ENCODE data around the gene ADAMTSL2.

Gene ADAMTSL2

DNA sequence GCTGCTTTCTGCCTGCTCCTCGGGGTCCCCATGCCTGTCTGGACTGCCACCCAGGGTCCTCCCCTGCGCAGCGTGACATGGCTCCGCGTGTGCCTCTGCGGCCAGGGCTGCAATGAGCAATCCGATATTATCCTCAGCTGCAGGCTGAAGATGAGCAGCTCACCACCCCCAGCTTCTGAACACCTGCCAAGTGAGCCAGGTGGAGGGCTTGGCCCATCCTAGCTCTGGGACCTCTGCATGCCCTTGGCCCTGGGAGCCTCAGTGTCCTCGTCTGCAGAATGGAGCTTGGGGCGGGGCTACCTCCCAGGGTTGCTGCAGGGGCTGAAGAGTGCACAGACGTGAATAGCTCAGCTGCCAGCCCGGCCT is 5.6 kb upstream of the ADAMTSL2 start:
- Histone ChIP-seq H3K4me2 (ENCODE audit: low read depth, low read length, poor library complexity, severe bottlenecking) (no peak overlapping the region), H3F3A (ENCODE audit: insufficient read depth) (no peaks in the 10 kb centered on the region), H3K27me3 (ENCODE audit: low read length) (no peaks in the 10 kb centered on the region), H3K9me2 (replicated peaks; ENCODE audit: insufficient read depth, low read length) (no peaks in the 10 kb centered on the region), H3K4me3 (ENCODE audit: insufficient read depth, low read length, poor library complexity, severe bottlenecking) (no peak overlapping the region), H2AFZ (ENCODE audit: low read depth, low read length, severe bottlenecking) (no peak overlapping the region), H3K79me2 (ENCODE audit: insufficient read depth, low read length) (no peaks in the 10 kb centered on the region), H4K20me1 (ENCODE audit: low read depth, low read length) (no peaks in the 10 kb centered on the region), H3K27ac (ENCODE audit: low read depth, low read length) (no peak overlapping the region), H3K9ac (ENCODE audit: low read length) (no peak overlapping the region), H3K36me3 (ENCODE audit: low read length) (no peaks in the 10 kb centered on the region), H3K9me3 (ENCODE audit: insufficient read depth, low read length) (no peaks in the 10 kb centered on the region)
- TF ChIP-seq, protein P1, sequence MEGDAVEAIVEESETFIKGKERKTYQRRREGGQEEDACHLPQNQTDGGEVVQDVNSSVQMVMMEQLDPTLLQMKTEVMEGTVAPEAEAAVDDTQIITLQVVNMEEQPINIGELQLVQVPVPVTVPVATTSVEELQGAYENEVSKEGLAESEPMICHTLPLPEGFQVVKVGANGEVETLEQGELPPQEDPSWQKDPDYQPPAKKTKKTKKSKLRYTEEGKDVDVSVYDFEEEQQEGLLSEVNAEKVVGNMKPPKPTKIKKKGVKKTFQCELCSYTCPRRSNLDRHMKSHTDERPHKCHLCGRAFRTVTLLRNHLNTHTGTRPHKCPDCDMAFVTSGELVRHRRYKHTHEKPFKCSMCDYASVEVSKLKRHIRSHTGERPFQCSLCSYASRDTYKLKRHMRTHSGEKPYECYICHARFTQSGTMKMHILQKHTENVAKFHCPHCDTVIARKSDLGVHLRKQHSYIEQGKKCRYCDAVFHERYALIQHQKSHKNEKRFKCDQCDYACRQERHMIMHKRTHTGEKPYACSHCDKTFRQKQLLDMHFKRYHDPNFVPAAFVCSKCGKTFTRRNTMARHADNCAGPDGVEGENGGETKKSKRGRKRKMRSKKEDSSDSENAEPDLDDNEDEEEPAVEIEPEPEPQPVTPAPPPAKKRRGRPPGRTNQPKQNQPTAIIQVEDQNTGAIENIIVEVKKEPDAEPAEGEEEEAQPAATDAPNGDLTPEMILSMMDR (IDR thresholded peaks at IDR 0.05; ENCODE audit: insufficient read depth, low read length, poor library complexity, severe bottlenecking), result no peak
- no peak for TF ChIP-seq EZH2phosphoT487 (conservative IDR thresholded peaks at IDR 0.05; ENCODE audit: low read length)

DNA sequence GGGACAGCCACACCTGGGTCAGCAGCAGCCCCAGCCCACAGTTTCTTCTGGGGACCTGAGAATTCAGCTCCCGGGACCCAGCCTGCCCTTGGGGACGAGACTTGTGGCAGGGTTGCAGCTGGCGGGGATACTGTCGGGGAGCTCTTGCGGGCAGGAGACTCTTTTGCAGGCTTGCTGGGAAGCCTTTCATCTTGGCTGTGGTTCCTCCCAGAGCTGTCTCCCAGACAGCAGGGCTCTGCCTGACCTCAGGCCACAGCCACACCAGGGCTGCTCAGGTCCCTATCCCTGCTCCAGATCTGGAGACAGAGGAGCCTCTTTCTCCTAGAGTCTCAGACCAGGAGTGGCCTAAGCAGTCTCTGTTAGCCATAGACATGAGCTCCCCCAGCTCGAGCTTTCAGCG is 5.0 kb upstream of the ADAMTSL2 start:
- no peaks in the 10 kb centered on the region for H4K20me1 ChIP-seq (ENCODE audit: low read depth, low read length)
- H3K9ac ChIP-seq (ENCODE audit: low read length), result no peak overlapping the region
- TF ChIP-seq EZH2phosphoT487 (conservative IDR thresholded peaks at IDR 0.05; ENCODE audit: low read length), result no peak
- TF ChIP-seq, protein P1 (IDR thresholded peaks at IDR 0.05; ENCODE audit: insufficient read depth, low read length, poor library complexity, severe bottlenecking), result no peak
- no peaks in the 10 kb centered on the region for H3K9me3 ChIP-seq (ENCODE audit: insufficient read depth, low read length)
- no peaks in the 10 kb centered on the region for H3K36me3 ChIP-seq (ENCODE audit: low read length)
- no peaks in the 10 kb centered on the region for H3K79me2 ChIP-seq (ENCODE audit: insufficient read depth, low read length)
- no peak overlapping the region for H3K4me2 ChIP-seq (ENCODE audit: low read depth, low read length, poor library complexity, severe bottlenecking)
- no peak overlapping the region for H3K4me3 ChIP-seq (ENCODE audit: insufficient read depth, low read length, poor library complexity, severe bottlenecking)
- H3F3A ChIP-seq (ENCODE audit: insufficient read depth), result no peaks in the 10 kb centered on the region
- H3K27me3 ChIP-seq (ENCODE audit: low read length), result no peaks in the 10 kb centered on the region
- no peak overlapping the region for H2AFZ ChIP-seq (ENCODE audit: low read depth, low read length, severe bottlenecking)
- no peaks in the 10 kb centered on the region for H3K9me2 ChIP-seq (replicated peaks; ENCODE audit: insufficient read depth, low read length)
- no peak overlapping the region for H3K27ac ChIP-seq (ENCODE audit: low read depth, low read length)

DNA sequence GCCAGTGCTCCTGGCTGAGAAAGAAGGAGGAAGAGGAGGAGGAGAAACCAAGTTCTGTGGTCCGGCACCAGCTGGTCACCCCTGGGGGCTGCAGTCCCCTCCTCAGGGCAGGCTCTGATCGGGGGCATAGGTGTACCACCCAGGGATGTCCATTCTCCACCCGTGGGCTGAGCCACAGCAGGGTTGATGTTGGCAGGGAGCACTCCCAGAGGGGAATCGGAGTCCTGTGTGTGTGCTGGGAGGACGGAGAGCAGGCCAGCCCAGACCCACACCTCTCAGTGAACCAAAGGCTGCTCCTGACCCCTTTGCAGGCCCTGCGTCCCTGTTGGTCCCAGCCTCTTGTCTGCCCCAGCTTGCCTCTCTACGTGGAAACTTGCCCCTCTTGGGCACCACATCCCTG is 4.6 kb upstream of the ADAMTSL2 start:
- no peak overlapping the region for H3K4me3 ChIP-seq (ENCODE audit: insufficient read depth, low read length, poor library complexity, severe bottlenecking)
- no peaks in the 10 kb centered on the region for H3K9me2 ChIP-seq (replicated peaks; ENCODE audit: insufficient read depth, low read length)
- H2AFZ ChIP-seq (ENCODE audit: low read depth, low read length, severe bottlenecking), result no peak overlapping the region
- no peak overlapping the region for H3K9ac ChIP-seq (ENCODE audit: low read length)
- H3F3A ChIP-seq (ENCODE audit: insufficient read depth), result no peaks in the 10 kb centered on the region
- H4K20me1 ChIP-seq (ENCODE audit: low read depth, low read length), result no peaks in the 10 kb centered on the region
- H3K9me3 ChIP-seq (ENCODE audit: insufficient read depth, low read length), result no peaks in the 10 kb centered on the region
- no peak overlapping the region for H3K27ac ChIP-seq (ENCODE audit: low read depth, low read length)
- no peaks in the 10 kb centered on the region for H3K36me3 ChIP-seq (ENCODE audit: low read length)
- no peak overlapping the region for H3K4me2 ChIP-seq (ENCODE audit: low read depth, low read length, poor library complexity, severe bottlenecking)
- no peaks in the 10 kb centered on the region for H3K27me3 ChIP-seq (ENCODE audit: low read length)
- TF ChIP-seq EZH2phosphoT487 (conservative IDR thresholded peaks at IDR 0.05; ENCODE audit: low read length), result no peak
- no peaks in the 10 kb centered on the region for H3K79me2 ChIP-seq (ENCODE audit: insufficient read depth, low read length)

DNA sequence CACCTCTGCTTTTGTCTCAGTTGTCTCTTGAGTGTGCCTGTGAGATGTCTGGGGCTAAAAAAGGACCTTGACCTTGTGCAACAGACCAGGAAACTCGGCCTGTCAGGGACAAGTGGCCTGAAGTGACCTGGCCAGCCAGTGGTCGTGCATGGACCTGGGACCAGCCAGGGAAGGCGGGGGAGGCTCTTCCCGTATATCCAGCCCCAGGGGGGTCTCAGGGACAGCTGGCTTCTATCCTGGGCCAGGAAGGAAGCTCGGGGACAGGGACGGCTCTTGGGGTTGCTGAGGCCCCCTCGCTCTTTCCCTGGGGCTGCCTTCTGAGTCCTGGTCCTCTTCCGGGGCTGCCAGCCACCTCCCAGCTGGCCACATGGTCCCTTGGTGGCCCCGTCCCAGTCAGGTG is 3.2 kb upstream of the ADAMTSL2 start:
- Histone ChIP-seq H2AFZ (ENCODE audit: low read depth, low read length, severe bottlenecking) (no peak overlapping the region), H3K27ac (ENCODE audit: low read depth, low read length) (no peak overlapping the region), H3K27me3 (ENCODE audit: low read length) (no peaks in the 10 kb centered on the region)

More for the DNA sequence above, 3.2 kb upstream of the ADAMTSL2 start:
- no peaks in the 10 kb centered on the region for H3K79me2 ChIP-seq (ENCODE audit: insufficient read depth, low read length)
- H3K4me3 ChIP-seq (ENCODE audit: insufficient read depth, low read length, poor library complexity, severe bottlenecking), result no peak overlapping the region
- TF ChIP-seq, protein P1 (IDR thresholded peaks at IDR 0.05; ENCODE audit: insufficient read depth, low read length, poor library complexity, severe bottlenecking), result no peak
- TF ChIP-seq EZH2phosphoT487 (conservative IDR thresholded peaks at IDR 0.05; ENCODE audit: low read length), result no peak
- no peaks in the 10 kb centered on the region for H4K20me1 ChIP-seq (ENCODE audit: low read depth, low read length)
- H3K9me3 ChIP-seq (ENCODE audit: insufficient read depth, low read length), result no peaks in the 10 kb centered on the region
- H3F3A ChIP-seq (ENCODE audit: insufficient read depth), result no peaks in the 10 kb centered on the region
- no peak overlapping the region for H3K4me2 ChIP-seq (ENCODE audit: low read depth, low read length, poor library complexity, severe bottlenecking)
- no peak overlapping the region for H3K9ac ChIP-seq (ENCODE audit: low read length)
- no peaks in the 10 kb centered on the region for H3K9me2 ChIP-seq (replicated peaks; ENCODE audit: insufficient read depth, low read length)
- no peaks in the 10 kb centered on the region for H3K36me3 ChIP-seq (ENCODE audit: low read length)
